ENCODE measurements around the gene FAN1. TPM values are rescaled to one million over a fixed set of nuclear protein-coding genes. Genes with fewer than 3 reads are reported as not detected.

FAN1 gene
- total RNA-seq, 2 donors from 2014 or later, result 8.7 to 17.3 TPM

- H3K27ac ChIP-seq, result no peak overlapping the region
- DNase-seq (ENCODE audit: low spot score), result no peak
- H3K4me3 ChIP-seq, result no peak overlapping the region
- no peaks in the 10 kb centered on the region for H3K36me3 ChIP-seq
- H3K9me3 ChIP-seq, result no peaks in the 10 kb centered on the region
- no peaks in the 10 kb centered on the region for H3K4me1 ChIP-seq
- H3K27me3 ChIP-seq, result no peaks in the 10 kb centered on the region
- TF ChIP-seq, protein P1, sequence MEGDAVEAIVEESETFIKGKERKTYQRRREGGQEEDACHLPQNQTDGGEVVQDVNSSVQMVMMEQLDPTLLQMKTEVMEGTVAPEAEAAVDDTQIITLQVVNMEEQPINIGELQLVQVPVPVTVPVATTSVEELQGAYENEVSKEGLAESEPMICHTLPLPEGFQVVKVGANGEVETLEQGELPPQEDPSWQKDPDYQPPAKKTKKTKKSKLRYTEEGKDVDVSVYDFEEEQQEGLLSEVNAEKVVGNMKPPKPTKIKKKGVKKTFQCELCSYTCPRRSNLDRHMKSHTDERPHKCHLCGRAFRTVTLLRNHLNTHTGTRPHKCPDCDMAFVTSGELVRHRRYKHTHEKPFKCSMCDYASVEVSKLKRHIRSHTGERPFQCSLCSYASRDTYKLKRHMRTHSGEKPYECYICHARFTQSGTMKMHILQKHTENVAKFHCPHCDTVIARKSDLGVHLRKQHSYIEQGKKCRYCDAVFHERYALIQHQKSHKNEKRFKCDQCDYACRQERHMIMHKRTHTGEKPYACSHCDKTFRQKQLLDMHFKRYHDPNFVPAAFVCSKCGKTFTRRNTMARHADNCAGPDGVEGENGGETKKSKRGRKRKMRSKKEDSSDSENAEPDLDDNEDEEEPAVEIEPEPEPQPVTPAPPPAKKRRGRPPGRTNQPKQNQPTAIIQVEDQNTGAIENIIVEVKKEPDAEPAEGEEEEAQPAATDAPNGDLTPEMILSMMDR (IDR thresholded peaks at IDR 0.05), result no peak
Measured at GRCh38 chr15:30895461-30896210, 8.1 kb upstream of the FAN1 start.

GRCh38 chr15:30896211-30896606 is 7.5 kb upstream of the FAN1 start:
- Histone ChIP-seq H3K4me3 (no peak overlapping the region), H3K36me3 (no peaks in the 10 kb centered on the region), H3K4me1 (no peaks in the 10 kb centered on the region), H3K27ac (no peak overlapping the region), H3K27me3 (no peaks in the 10 kb centered on the region), H3K9me3 (no peaks in the 10 kb centered on the region)
- TF ChIP-seq, protein P1 (IDR thresholded peaks at IDR 0.05), result no peak
- no peak for DNase-seq (ENCODE audit: low spot score)

DNA sequence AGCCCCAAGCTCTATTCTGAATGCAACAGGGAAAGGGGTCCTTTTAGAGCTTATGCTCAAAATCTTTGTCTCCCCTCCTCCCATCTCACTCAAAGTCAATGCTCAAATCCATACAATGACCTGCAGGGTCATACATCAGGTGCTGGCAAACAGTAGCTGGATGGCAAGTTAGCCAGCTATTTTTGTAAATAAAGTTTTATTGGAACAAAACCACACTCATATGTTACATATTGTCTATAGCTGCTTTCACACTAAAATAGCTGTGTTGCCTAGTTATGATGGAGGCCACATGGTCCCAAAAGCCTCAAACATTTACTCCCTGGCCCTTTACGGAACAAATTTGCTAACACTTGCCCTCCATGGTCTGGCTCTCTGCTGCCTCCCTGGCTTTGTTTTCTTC is 1.8 kb upstream of the FAN1 start:
- no peaks in the 10 kb centered on the region for H3K9me3 ChIP-seq
- DNase-seq (ENCODE audit: low spot score), result no peak
- H3K4me1 ChIP-seq, result peaks cover 0 to 26% of the 10 kb centered on the region in 2 donors
- no peak overlapping the region for H3K4me3 ChIP-seq
- no peaks in the 10 kb centered on the region for H3K36me3 ChIP-seq
- TF ChIP-seq, protein P1 (IDR thresholded peaks at IDR 0.05), result no peak
- no peak overlapping the region for H3K27ac ChIP-seq
- H3K27me3 ChIP-seq, result no peaks in the 10 kb centered on the region

GRCh38 chr15:30904812-30905211 is 1.1 kb downstream of the FAN1 start:
- TF ChIP-seq, protein P1 (IDR thresholded peaks at IDR 0.05), result no peak
- no peaks in the 10 kb centered on the region for H3K9me3 ChIP-seq
- peaks cover 14% of the 10 kb centered on the region for H3K36me3 ChIP-seq
- H3K27ac ChIP-seq, result peak overlapping the region in 1 of 2 donors; percentile 84
- no peaks in the 10 kb centered on the region for H3K27me3 ChIP-seq
- H3K4me3 ChIP-seq, result no peak overlapping the region
- peaks cover 0 to 26% of the 10 kb centered on the region in 2 donors for H3K4me1 ChIP-seq
- DNase-seq (ENCODE audit: low spot score), result no peak

DNA sequence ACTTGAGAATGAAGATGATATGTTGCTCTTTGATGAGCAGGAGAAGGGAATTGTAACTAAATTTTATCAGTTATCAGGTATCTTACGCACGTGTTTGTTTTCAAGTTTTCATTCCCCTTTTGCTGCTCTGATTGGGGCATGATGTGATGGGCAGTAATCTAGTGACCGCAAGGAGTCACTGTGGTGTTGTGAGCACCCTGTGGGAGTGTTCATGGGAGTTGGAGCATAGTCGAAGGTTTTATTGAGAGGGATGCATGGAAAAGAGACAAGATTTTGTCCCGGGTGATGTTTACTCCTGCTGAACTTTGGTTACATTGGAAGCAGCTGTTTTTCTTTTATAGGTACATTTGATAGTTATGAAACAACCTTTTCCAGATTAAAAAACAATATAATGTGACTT is 2.1 kb downstream of the FAN1 start:
- Histone ChIP-seq H3K4me1 (peaks cover 0 to 26% of the 10 kb centered on the region in 2 donors), H3K4me3 (no peak overlapping the region), H3K9me3 (no peaks in the 10 kb centered on the region), H3K27ac (no peak overlapping the region), H3K27me3 (no peaks in the 10 kb centered on the region), H3K36me3 (peaks cover 24% of the 10 kb centered on the region)
- TF ChIP-seq, protein P1 (IDR thresholded peaks at IDR 0.05), result peak in 1 of 2 donors; percentile 29
- no peak for DNase-seq (ENCODE audit: low spot score)

- Histone ChIP-seq H3K27me3 (no peaks in the 10 kb centered on the region), H3K27ac (no peak overlapping the region), H3K4me1 (peaks cover 0 to 26% of the 10 kb centered on the region in 2 donors), H3K36me3 (peaks cover 29% of the 10 kb centered on the region), H3K9me3 (no peaks in the 10 kb centered on the region), H3K4me3 (no peak overlapping the region)
- TF ChIP-seq, protein P1 (IDR thresholded peaks at IDR 0.05), result no peak
- DNase-seq (ENCODE audit: low spot score), result no peak
Measured at GRCh38 chr15:30906366-30906765, 2.7 kb downstream of the FAN1 start.
